GM19238 (cell line): ENCODE results near the gene AHRR.
"Not testable (repeated sequence)": the region's sequence is repeated elsewhere in the genome, so short reads cannot be mapped to it uniquely, and the experiment has no call there.

Source experiments
- DNase-seq: peaks from one replicate; pipeline ENCODE4 v3.0.0; 2011; ENCODE audit warnings: low spot score; ENCODE audit not compliant: insufficient read length

Gene AHRR

GRCh38 chr5:377326-377981 lies 55.9 kb downstream of the AHRR start:
- no peak for DNase-seq

- no peak for DNase-seq
Measured at GRCh38 chr5:378301-378891, 56.9 kb downstream of the AHRR start.

GRCh38 chr5:378976-379742 lies 57.6 kb downstream of the AHRR start:
- DNase-seq = no peak

- DNase-seq = no peak
Measured at GRCh38 chr5:380701-381309, 59.3 kb downstream of the AHRR start.

- no peak for DNase-seq
Measured at GRCh38 chr5:383066-383465, 61.6 kb downstream of the AHRR start.

DNA sequence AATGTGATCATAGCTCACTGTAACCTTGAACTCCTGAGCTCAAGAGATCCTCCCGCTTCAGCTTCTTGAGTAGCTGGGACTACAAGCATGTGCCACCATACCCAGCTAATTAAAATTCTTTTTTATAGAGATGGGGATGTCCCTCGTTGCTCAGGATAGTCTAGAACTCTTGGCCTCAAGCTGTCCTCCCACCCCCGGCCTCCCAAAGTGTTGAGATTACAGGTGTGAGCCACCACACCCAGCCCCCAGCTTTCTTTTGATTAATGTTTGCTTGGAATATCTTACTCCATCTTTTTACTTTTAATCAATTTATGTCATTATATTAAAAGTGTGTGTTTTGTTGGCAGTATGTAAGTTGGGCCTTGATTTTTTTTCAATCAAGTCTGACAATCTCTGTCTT lies 62.1 kb downstream of the AHRR start:
- DNase-seq = no peak

DNA sequence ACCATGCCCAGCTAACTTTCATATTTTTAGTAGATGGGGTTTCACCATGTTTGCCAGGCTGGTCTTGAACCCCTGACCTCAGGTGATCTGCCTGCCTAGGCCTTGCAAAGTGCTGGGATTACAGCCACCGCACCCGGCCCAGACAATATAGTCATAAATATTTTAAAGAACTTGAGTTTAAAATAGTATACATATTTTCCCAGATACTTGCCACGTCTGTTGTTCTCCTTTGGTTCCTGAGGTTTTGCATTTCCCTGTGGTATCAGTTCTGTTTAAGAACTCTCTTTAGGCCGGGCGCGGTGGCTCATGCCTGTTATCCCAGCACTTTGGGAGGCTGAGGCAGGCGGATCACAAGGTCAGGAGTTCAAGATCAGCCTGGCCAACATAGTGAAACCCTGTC lies 63.1 kb downstream of the AHRR start:
- DNase-seq = not testable (repeated sequence)

DNA sequence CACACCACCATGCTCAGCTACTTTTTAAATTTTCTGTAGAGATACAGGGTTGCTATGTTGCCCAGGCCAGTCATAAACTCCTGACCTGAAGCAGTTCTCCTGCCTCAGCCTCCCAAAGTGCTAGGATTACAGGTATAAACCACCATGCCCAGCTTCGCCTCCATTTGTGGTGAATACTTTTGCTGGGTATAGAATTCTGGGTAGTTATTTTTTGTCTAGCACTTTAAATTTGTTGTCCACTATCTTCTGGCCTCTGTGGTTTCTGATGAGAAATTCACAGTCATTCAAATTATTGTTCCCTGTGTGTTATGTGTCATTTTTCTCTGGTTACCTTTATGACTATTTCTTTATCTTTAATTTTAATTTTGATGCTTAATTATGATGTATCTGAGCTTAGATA lies 63.8 kb downstream of the AHRR start:
- DNase-seq = no peak

DNA sequence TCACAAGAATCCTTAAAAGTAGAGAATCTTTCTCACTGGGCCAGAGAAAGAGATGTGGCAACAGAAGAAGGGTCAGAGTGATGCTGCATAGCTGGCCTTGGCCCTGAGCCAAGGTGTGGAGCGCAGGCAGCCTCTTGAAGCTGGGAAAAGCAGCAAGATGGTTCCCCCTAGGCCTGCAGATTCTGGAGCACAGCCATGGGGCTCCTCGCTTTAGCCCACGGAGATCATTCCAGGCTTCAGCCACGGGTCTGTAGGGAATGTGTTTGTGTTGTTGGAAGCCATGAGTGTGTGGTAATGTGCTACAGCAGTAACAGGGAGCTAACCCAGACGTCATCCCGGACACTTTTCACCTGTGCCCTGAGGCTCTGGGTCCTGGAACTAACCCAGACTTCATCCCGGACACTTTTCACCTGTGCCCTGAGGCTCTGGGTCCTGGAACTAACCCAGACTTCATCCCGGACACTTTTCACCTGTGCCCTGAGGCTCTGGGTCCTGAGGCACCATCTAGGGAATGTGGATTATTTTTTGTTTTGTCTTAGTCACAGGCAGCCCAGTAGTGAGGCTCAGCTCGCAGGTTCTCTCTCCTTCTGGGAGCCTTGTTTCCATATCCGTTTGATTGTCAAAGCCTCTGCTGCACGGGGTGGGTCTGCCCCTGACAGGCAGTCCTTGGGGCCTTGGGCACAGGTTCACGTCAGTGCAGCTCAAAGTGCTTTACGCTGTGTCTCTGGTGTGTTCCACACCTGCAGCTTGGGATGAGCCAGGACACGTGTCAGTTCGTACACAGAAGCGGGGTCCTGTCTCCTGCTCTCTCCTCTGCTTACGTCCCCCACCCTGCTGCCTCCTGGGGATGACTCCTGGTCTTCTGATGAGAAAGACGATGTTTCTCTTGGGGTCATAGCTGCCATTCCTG lies 65.2 kb downstream of the AHRR start:
- DNase-seq = no peak

DNA sequence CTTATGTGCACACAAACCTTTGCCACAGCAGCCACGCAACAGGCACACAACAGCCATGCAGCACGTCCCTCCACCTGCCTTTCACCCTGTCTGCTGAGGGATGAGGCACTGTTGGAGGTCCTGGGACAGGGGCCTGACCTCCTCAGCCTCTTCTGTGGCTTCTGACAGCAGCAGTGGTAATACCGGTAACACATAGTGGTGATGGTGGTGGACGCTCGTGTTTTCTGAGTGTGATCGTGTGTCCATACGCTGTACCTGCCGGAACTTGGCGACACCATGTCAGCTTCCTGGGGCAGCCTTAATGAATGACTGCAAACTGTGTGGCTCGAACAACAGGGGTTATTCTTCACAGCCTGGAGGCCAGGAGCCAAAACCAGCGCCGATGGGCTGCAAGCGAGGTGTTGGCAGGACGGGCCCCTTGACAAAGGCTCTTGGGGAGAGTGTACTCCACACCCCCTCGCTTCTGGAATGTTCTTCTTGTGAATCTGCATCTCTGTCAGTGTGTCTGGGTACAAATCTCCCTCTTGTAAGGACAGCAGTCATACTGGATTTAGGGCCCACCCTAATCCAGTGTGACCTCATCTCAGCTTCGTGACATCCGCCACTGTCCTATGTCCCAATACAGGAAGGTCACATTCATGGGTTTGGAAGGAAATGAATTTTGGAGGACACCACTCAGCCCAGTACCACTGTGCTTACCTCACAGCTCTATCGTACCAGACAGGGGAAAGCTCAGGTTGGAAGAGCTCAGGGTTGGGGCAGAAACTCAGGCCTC lies 66.2 kb downstream of the AHRR start:
- no peak for DNase-seq

GRCh38 chr5:388266-389196 lies 67.0 kb downstream of the AHRR start:
- no peak for DNase-seq

- no peak for DNase-seq
Measured at GRCh38 chr5:389197-389821, 67.8 kb downstream of the AHRR start.

DNA sequence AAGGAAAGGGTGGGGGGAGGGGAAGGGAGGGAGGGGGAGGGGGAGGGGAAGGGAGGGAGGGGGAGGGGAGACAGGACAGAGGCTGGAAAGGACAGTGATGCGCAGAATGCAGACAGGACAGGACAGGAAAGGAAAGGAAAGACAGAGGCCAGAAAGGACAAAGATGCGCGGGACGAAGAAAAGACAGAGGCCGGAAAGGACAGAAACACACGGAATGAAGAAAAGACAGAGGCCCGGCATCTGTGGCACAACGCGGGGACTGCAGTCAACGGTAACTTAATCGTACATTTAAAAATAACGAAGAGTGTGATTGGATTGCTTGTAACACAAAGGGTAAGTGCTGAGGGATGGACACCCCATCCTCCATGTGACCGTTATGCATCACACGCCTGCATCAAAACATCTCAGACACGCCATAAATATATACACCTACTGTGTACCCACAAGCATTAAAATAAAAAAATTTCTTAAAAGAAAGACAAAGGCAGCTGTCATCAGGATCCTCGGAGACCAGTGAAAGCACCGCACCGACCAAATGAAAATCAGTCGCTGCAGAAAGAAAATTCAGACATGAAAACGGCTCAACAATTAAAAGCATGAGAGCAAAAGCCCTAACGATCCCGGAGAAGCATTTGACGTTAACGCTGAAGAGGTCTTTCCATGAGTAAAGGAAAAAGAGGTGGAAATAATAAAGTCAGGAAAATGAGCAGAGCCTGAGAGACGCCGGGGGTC lies 68.5 kb downstream of the AHRR start:
- DNase-seq = no peak

DNA sequence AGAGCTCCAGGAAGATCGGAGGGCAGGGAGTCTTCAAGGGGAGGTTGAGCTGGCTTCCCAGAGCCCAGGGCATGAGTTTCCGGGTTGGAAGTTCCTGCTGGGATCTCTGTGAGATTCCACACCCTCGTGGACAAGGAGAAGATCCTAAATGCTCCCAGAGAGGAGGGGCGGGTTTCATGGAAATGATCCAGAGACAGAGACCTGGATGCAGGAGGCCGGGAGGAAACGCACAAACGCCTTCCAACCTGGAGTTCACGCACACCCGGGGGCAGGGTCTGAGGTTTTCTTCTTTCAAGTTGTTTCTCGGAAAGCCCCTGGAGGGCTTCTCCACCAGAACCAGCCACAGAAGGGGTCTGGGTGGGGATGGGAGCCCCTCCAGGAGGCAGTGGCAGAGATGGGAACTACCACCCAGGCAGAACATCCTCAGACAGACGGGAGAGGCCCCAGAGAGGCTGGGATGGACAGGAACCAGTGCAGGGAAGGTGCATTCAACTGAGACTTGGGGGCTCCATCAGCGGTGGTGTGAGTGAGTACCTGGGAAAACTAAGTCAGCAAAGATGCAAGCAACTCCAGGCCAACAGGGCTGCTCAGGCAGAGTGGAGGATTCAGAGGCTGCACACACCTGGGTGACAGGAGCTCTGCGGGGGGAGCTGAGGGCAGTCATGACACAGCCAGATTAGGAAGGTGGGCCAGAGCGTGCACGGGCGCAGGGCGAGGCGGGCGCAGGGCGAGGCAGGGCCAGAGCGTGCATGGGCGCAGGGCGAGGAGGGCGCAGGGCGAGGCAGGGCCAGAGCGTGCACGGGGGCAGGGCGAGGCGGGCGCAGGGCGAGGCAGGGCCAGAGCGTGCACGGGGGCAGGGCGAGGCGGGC lies 69.3 kb downstream of the AHRR start:
- DNase-seq = no peak

GRCh38 chr5:392431-392988 lies 71.0 kb downstream of the AHRR start:
- DNase-seq = peak; percentile 78

GRCh38 chr5:393846-394275 lies 72.3 kb downstream of the AHRR start:
- DNase-seq = no peak

DNA sequence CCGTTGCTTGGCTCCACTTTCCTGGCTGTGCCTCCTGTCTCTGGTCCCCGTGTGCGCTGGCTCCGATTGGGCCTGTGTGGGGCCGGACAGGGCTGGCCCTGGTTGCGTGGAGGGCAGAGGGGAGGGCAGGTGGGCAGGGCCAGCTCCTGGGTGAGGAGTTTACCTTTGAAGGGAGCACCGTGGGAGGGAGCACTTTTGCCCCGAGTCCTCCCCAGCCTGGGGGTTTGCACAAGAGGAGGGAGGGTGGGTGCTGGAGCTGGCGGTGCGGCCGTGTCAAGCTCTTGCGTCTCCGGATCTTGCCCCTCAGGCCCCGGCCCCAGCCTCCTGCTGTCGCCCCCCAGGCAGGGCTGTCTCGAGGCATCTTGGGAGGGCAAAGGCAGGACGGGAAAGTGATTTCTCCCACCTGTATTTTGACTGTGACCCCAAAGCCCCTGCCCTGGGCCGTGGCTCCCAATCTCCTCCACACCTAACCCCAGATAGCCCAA lies 73.2 kb downstream of the AHRR start:
- no peak for DNase-seq
